Measurements from ENCODE around the gene CD1B. TPM values are rescaled to one million over a fixed set of nuclear protein-coding genes. Genes with fewer than 3 reads are reported as not detected.
"Not testable (repeated sequence)": the region's sequence is repeated elsewhere in the genome, so short reads cannot be mapped to it uniquely, and the experiment has no call there.

The CD1B gene
- total and polyA plus RNA-seq, 2 donors (not counting 3 experiments of a cell fraction or from before 2014, with no cell fraction given), result not detected

GRCh38 chr1:158353303-158354075, 22.2 kb upstream of the CD1B start, which contains the start of gene CD1E:
Gene CD1E (plus strand): TSS chr1:158353894. CDS start chr1:158353989, 95 bp downstream.
- H3K4me1 ChIP-seq (ENCODE audit: control insufficient read depth, extremely low read depth, insufficient read depth, low read length), result no peaks in the 10 kb centered on the region
- POLR2A ChIA-PET, result no interaction called here
- H3K4me2 ChIP-seq (ENCODE audit: insufficient read depth, low read length), result no peak within 1 kb of the TSS
- H3K27me3 ChIP-seq (ENCODE audit: control insufficient read depth in 2 of 2, insufficient read depth in 2 of 2, low read length in 2 of 2), result no peaks in the 10 kb centered on the region
- H3K4me3 ChIP-seq (replicated peaks in 1 of 3; ENCODE audit: insufficient read depth in 1 of 3, low read depth in 1 of 3, low read length in 3 of 3), result no peak within 1 kb of the TSS
- CTCF ChIA-PET, result no interaction called here
- no peaks in the 10 kb centered on the region for H3K79me2 ChIP-seq (ENCODE audit: control insufficient read depth, insufficient read depth, low read length)
- no peak for FAIRE-seq
- intact Hi-C loops (cut with micrococcal nuclease), result no loop called here
- no TSS peak for BruUV-seq (replicated peaks)
- no peak within 1 kb of the TSS for H2AFZ ChIP-seq (ENCODE audit: low read depth, low read length)
- no peak within 1 kb of the TSS for H3K9ac ChIP-seq (replicated peaks; ENCODE audit: extremely low read depth, insufficient read depth, low read length)
- H3K9me1 ChIP-seq (replicated peaks; ENCODE audit: control insufficient read depth, extremely low read depth, insufficient read depth, low read length), result no peaks in the 10 kb centered on the region
- H3K27ac ChIP-seq (ENCODE audit: insufficient read depth, low read depth, low read length), result no peak within 1 kb of the TSS
- H3K36me3 ChIP-seq (ENCODE audit: control insufficient read depth in 2 of 2, extremely low read depth in 1 of 2, insufficient read depth in 2 of 2, low read length in 2 of 2), result no peaks in the 10 kb centered on the region
- H4K20me1 ChIP-seq (replicated peaks; ENCODE audit: control insufficient read depth, extremely low read depth, insufficient read depth, low read length), result no peaks in the 10 kb centered on the region
- H3K9me3 ChIP-seq (replicated peaks; ENCODE audit: control insufficient read depth, insufficient read depth, low read length), result no peaks in the 10 kb centered on the region
- dilution Hi-C loops (cut with MboI; ENCODE audit: extremely low pct_ligation_motif_present, low sequenced_read_pairs), result no loop called here
- DNase-seq (ENCODE audit: low read depth, low spot score), result no peak
- no peak for TF ChIP-seq FOS (IDR thresholded peaks at IDR 0.05; ENCODE audit: borderline replicate concordance, insufficient read depth, low read length)
- no peak for TF ChIP-seq JUN (IDR thresholded peaks at IDR 0.05; ENCODE audit: borderline replicate concordance, insufficient read depth, insufficient read length, low read depth)
- no peak for TF ChIP-seq POLR2A (IDR thresholded peaks at IDR 0.05; ENCODE audit: low read depth, low read length)
- TF ChIP-seq POLR2AphosphoS5 (IDR thresholded peaks at IDR 0.05; ENCODE audit: insufficient read depth, low read depth, low read length), result no peak

- H3K27ac ChIP-seq (ENCODE audit: insufficient read depth, low read depth, low read length); H2AFZ ChIP-seq (ENCODE audit: low read depth, low read length); DNase-seq (ENCODE audit: low read depth, low spot score); H4K20me1 ChIP-seq (replicated peaks; ENCODE audit: control insufficient read depth, extremely low read depth, insufficient read depth, low read length); FAIRE-seq; dilution Hi-C loops (cut with MboI; ENCODE audit: extremely low pct_ligation_motif_present, low sequenced_read_pairs); intact Hi-C loops (cut with micrococcal nuclease); H3K4me3 ChIP-seq (replicated peaks in 1 of 3; ENCODE audit: insufficient read depth in 1 of 3, low read depth in 1 of 3, low read length in 3 of 3); POLR2A ChIA-PET; CTCF ChIA-PET; H3K9me1 ChIP-seq (replicated peaks; ENCODE audit: control insufficient read depth, extremely low read depth, insufficient read depth, low read length); H3K4me1 ChIP-seq (ENCODE audit: control insufficient read depth, extremely low read depth, insufficient read depth, low read length); H3K4me2 ChIP-seq (ENCODE audit: insufficient read depth, low read length); H3K9ac ChIP-seq (replicated peaks; ENCODE audit: extremely low read depth, insufficient read depth, low read length); H3K36me3 ChIP-seq (ENCODE audit: control insufficient read depth in 2 of 2, extremely low read depth in 1 of 2, insufficient read depth in 2 of 2, low read length in 2 of 2); H3K9me3 ChIP-seq (replicated peaks; ENCODE audit: control insufficient read depth, insufficient read depth, low read length); H3K79me2 ChIP-seq (ENCODE audit: control insufficient read depth, insufficient read depth, low read length); H3K27me3 ChIP-seq (ENCODE audit: control insufficient read depth in 2 of 2, insufficient read depth in 2 of 2, low read length in 2 of 2); BruUV-seq (replicated peaks): not testable (repeated sequence)
Measured at GRCh38 chr1:158348946-158349345, 17.6 kb upstream of the CD1B start.

DNA sequence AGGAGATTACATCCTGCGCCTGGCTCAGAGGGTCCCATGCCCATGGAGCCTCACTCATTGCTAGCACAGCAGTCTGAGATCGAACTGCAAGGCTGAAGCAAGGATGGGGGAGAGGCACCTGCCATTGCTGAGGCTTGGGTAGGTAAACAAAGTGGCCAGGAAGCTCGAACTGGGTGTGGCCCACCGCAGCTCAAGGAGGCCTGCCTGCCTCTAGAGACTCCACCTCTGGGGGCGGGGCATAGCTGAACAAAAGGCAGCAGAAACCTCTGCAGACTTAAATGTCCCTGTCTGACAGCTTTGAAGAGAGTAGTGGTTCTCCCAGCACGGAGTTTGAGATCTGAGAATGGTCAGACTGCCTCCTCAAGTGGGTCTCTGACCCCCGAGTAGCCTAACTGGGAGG, 5.1 kb upstream of the CD1B start:
- POLR2A ChIA-PET; FAIRE-seq; H3K9me1 ChIP-seq (replicated peaks; ENCODE audit: control insufficient read depth, extremely low read depth, insufficient read depth, low read length); H3K4me2 ChIP-seq (ENCODE audit: insufficient read depth, low read length); dilution Hi-C loops (cut with MboI; ENCODE audit: extremely low pct_ligation_motif_present, low sequenced_read_pairs); H3K27me3 ChIP-seq (ENCODE audit: control insufficient read depth in 2 of 2, insufficient read depth in 2 of 2, low read length in 2 of 2); H3K4me1 ChIP-seq (ENCODE audit: control insufficient read depth, extremely low read depth, insufficient read depth, low read length); H3K9me3 ChIP-seq (replicated peaks; ENCODE audit: control insufficient read depth, insufficient read depth, low read length); DNase-seq (ENCODE audit: low read depth, low spot score); H3K4me3 ChIP-seq (replicated peaks in 1 of 3; ENCODE audit: insufficient read depth in 1 of 3, low read depth in 1 of 3, low read length in 3 of 3); H3K79me2 ChIP-seq (ENCODE audit: control insufficient read depth, insufficient read depth, low read length); H3K27ac ChIP-seq (ENCODE audit: insufficient read depth, low read depth, low read length); H2AFZ ChIP-seq (ENCODE audit: low read depth, low read length); H4K20me1 ChIP-seq (replicated peaks; ENCODE audit: control insufficient read depth, extremely low read depth, insufficient read depth, low read length); intact Hi-C loops (cut with micrococcal nuclease); H3K36me3 ChIP-seq (ENCODE audit: control insufficient read depth in 2 of 2, extremely low read depth in 1 of 2, insufficient read depth in 2 of 2, low read length in 2 of 2); H3K9ac ChIP-seq (replicated peaks; ENCODE audit: extremely low read depth, insufficient read depth, low read length); BruUV-seq (replicated peaks); CTCF ChIA-PET: not testable (repeated sequence)

Measured in endothelial cell of umbilical vein (primary cell).